HG02938 (cell line): ENCODE results near the gene THRA.

Experiments used
- ATAC-seq: cut with Tn5 transposase; IDR thresholded peaks from one replicate; pipeline ENCODE4 v1.9.1; 2021; ENCODE audit warnings: mild to moderate bottlenecking, moderate library complexity; ENCODE audit not compliant: unreplicated experiment

The THRA gene

GRCh38 chr17:40026816-40027613, 35.8 kb upstream of the THRA start:
- ATAC-seq: no peak

GRCh38 chr17:40027614-40028012, 35.2 kb upstream of the THRA start:
- no peak for ATAC-seq

GRCh38 chr17:40028595-40028994, 34.2 kb upstream of the THRA start:
- ATAC-seq: no peak

GRCh38 chr17:40031706-40032105, 31.1 kb upstream of the THRA start:
- ATAC-seq: no peak

GRCh38 chr17:40032322-40033320, 30.1 kb upstream of the THRA start:
- no peak for ATAC-seq

- no peak for ATAC-seq
Observed at GRCh38 chr17:40033339-40033738, 29.4 kb upstream of the THRA start.

- ATAC-seq: no peak
Observed at GRCh38 chr17:40034426-40035161, 28.2 kb upstream of the THRA start.

GRCh38 chr17:40035162-40035559, 27.6 kb upstream of the THRA start:
- no peak for ATAC-seq

- no peak for ATAC-seq
Observed at GRCh38 chr17:40038882-40039513, 23.8 kb upstream of the THRA start.

- ATAC-seq: no peak
Observed at GRCh38 chr17:40041196-40041595, 21.6 kb upstream of the THRA start.

- ATAC-seq: no peak
Observed at GRCh38 chr17:40056379-40057015, 6.3 kb upstream of the THRA start.

- no peak for ATAC-seq
Observed at GRCh38 chr17:40058186-40058784, 4.5 kb upstream of the THRA start.

- no peak for ATAC-seq
Observed at GRCh38 chr17:40058865-40059264, 3.9 kb upstream of the THRA start.

- no peak for ATAC-seq
Observed at GRCh38 chr17:40059729-40060475, 2.9 kb upstream of the THRA start.

- no peak for ATAC-seq
Observed at GRCh38 chr17:40060887-40061608, 1.7 kb upstream of the THRA start.

GRCh38 chr17:40061609-40062038, 1.1 kb upstream of the THRA start:
- no peak for ATAC-seq

GRCh38 chr17:40063187-40063771, 514 bp downstream of the THRA start:
- ATAC-seq: no peak
